Activated naive CD4-positive, alpha-beta T cell treated with Interleukin-2 at 50 U/mL for 16 hours (primary cell): ENCODE measurements around the gene GPR15LG.
"Not testable (repeated sequence)": the region's sequence is repeated elsewhere in the genome, so short reads cannot be mapped to it uniquely, and the experiment has no call there.

Source experiments
- DNase-seq: peaks from one replicate; pipeline ENCODE4 v3.0.0-alpha.2; 2020

The GPR15LG gene

DNA sequence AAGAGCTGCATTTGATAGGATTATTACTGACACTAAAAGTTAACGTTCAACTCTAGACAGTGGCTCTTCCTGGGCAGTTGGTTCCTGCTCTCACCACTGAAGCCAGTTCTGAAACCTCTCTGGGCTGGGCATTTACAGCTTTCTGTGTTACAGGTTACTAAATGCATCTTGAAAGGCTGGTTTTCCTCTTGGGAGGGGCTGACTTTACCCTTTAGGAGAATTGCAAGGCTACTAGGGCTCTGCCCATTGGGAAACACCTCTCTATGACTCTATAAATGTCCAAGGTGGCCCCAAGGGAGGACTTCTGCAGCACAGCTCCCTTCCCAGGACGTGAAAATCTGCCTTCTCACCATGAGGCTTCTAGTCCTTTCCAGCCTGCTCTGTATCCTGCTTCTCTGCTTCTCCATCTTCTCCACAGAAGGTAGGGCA is at the start of gene GPR15LG:
GPR15LG (plus strand) TSS at position 301 of the 429 bp plus-strand sequence; CDS start at position 352, 51 bp downstream.
- DNase-seq: no peak

DNA sequence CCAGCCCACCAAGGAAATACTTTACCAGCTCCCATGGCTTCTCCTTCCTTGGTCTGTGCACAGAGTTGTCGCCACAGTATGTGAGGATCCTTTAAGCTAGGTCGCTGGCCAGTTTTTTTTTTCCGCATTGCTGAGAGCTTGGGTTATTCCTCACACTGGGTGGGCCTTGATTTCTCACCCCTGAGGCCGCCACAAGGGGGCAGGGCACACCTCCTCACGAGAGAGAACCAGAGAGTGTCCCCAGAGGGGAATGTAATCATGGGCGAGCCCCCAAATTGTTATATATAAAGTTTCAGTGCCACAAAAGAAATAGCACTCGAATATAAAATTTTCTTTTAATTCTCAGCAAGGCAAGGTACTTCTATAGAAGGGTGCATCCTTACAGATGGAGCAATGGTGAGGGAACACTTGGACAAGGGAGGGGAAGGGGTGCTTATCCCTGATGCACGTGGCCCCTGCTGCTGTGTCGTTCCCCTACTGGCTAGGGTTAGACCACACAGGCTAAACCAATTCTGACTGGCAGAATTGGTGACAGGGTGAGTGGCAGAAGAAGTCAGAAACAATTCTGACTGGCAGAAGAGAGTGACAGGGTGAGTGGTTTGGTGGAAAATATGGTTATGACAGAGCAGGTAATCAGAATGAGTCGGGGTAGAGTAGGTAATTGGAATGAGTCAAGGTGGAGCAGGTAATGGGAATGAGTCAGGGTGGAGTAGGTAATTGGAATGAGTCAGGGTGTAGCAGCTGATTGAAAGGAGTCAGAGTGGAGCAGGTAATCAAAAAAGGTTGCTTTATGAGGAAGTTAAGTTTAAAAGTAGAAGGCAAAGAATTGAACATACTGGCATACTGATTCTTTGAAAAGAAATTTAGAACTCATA is 47.5 kb upstream of the GPR15LG start:
- DNase-seq: not testable (repeated sequence)

DNA sequence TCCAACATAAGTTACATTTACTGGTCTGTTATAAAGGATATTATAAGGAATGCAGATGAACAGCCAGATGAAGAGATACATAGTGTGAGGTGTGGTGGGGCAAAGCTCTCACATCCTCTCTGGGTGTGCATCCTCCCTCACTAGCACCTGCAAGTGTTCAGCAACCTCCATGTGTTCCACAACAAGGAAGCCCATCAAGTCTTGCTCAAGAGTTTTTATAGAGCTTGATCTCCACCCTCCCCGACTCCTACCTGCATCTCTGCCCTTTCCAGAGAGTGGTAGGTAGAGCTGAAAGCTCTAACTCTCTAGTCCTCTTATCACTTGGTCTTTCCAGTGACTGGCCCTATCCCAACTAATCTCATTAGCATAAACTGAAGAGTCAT is 46.8 kb upstream of the GPR15LG start:
- no peak for DNase-seq

DNA sequence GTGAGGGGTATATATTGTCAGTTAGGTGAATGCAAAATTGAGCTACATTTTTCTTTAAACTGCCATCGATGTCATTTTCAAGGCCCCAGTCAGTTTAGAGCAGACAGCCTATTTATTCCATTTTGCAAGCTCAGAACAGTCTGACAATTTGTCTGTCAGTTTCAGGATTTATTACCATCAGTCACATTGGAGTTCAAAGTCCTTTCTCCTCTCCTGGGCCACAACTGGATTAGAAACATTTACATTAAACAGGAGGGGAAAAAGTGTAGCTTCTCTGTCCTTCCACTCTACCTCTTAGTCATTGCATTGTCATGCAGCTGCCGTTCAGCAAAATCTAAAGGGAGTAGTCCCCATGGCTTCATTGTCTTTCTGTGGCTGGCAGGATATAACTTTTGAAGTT is 37.8 kb upstream of the GPR15LG start:
- DNase-seq: no peak

DNA sequence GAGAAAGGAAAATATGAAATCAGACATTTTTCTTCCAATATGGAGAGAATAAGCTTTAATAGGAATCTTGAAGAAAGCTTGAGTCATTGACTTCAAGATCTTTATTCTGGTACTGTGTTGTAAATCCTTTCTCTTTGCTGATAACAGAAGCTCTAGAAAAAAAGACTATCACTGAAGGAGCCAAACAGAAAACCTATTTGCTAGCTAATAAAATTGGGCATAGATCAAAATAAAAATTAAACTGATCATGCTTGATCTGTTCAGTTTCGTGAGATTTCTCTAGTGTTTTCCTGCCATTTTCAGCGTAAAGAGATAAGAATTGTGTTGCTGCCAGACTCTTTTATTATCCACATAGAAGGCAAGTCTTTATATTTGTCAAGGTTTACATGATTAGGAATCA is 35.8 kb upstream of the GPR15LG start:
- DNase-seq: no peak

DNA sequence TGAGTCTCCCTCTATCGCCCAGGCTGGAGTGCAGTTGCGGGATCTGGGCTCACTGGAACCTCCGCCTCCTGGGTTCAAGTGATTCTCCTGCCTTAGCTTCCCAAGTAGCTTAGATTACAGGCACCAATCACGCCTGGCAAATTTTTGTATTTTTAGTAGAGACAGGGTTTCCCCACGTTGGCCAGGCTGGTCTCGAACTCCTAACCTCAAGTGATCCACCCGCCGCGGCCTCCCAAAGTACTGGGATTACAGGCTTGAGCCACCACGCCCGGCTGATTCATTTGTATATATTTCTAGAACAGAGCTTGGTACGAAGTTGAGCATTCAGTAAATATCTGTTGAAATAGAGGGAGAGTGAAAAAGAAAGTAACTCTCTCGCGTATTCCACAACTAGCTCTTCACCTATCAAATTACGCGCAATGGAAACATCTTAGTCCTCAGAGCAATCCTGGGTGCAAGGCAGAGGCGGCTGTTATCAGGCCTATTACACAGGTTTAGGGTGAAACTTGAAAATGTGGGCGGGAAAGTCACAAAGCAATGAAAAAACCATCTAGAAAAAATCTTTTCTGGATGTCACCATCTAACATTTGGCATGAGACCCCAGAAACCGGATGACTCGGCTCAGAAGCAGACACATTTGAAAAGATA is 35.0 kb upstream of the GPR15LG start:
- peak; percentile 77 for DNase-seq

DNA sequence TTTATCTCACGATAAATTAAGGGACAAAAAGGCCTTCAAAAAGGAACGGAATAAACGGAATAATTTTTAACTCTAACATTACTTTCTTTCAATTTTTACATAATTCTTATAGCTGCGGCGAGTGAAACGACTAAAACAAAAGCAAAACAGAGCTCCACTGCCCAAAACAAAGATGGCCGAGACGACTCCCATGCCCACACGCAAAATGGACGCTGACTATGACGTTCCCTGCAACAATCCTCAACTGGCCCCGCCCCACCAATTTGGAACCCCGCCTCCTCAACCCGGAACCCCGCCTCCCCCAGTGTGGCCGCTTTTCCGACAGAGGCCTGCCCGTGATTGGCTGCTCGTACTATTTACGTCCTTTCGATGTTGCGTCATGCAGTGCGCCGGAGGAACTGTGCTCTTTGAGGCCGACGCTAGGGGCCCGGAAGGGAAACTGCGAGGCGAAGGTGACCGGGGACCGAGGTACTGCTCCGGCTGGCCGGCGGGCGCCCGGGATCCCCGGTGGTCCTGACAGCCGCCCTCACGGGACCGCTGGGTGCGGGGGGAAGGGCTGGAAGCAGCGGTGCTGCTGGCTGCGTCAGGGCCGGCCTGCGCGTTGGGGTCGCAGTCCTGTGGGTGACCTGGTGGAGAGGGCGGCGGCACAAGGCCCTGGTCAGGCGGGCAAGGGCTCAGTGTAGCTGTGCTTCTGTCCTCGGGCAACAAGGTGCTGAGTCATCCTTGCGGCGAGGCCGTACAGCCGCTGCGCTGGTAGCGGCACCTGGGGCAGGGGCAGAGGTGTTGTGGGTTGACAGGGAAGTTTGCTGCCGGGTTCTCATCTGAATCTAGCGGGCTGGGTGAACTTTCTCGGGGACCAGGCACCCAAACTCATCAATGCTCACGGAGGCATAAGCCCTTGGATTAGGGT is 34.2 kb upstream of the GPR15LG start, which contains the start of gene GHITM:
GHITM (plus strand) TSS at position 384 of the 910 bp plus-strand sequence. CDS start 1,992 bp downstream, outside the sequence.
- DNase-seq: peak; percentile 99

DNA sequence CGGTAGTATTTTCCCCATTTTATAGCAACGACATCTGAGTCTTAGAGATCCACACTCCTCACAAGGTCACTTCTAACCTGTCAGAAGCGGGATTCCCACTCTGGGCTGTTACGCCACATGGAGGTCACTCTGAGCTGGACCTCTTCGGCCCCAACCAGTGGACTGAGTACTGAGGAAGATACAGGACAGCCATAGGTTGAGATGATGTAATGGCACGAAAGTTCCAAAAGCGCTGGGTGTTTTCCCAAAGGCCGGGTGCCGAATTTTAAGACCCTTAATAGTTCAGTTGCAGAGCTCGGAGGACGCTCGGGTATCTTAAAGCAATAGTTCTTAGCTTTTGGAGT is 33.6 kb upstream of the GPR15LG start:
- no peak for DNase-seq

DNA sequence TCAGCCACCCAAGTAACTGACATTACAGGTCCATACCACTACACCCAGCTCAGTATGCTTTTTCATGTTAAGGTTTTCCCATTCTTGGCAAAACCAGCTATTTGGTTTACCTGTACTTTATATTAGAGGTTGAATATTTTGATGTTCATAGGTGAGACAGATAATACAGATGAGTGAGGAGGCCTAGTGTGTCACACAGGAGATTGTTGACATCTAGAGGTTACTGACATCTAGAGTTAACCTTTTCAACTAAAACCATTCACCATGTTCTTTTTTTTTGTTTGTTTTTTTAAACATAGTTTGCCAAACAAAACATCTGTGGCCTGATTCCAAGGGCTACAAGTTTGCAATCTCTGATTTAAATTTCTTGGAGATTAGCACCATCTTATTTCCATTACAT is 26.3 kb upstream of the GPR15LG start:
- DNase-seq: no peak

DNA sequence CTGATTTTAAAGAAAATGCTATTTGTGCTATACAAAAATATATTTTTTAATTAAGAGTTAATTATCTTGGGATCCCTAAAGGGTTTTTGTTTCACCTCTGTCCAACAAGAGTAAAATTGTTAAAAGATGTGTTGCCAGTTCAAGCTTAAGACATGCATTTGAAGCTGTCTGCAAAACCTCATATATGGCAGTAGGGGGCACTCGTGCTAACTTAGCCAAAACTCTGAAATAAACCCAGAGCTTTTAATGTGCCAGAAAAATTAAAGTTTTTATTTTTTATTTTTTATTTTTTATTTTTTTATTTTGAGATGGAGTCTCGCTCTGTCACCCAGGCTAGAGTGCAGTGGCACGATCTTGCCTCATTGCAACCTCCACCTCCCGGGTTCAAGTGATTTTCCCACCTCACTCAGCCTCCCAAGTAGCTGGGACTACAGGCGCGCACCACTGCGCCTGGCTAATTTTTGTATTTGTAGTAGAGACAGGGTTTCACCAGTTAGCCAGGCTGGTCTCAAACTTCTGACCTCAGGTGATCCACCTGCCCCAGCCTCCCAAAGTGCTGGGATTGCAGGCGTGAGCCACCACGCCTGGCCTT is 25.5 kb upstream of the GPR15LG start:
- DNase-seq: not testable (repeated sequence)

DNA sequence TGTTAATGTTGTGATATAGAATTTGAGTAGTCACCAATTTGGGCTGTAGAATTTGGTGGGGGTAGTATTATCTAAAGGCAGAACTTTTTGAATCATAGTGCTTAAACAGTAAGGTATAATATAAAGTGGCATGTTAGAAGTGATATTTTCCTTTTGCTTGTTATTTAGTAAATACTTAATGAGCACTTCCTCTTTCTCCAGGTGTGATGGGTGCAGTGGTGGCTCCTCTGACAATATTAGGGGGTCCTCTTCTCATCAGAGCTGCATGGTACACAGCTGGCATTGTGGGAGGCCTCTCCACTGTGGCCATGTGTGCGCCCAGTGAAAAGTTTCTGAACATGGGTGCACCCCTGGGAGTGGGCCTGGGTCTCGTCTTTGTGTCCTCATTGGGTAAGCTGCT is 23.7 kb upstream of the GPR15LG start:
- no peak for DNase-seq

DNA sequence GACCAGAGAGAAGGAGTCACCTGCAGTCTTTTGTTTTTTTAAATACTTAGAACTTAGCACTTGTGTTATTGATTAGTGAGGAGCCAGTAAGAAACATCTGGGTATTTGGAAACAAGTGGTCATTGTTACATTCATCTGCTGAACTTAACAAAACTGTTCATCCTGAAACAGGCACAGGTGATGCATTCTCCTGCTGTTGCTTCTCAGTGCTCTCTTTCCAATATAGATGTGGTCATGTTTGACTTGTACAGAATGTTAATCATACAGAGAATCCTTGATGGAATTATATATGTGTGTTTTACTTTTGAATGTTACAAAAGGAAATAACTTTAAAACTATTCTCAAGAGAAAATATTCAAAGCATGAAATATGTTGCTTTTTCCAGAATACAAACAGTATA is 20.8 kb upstream of the GPR15LG start:
- no peak for DNase-seq

DNA sequence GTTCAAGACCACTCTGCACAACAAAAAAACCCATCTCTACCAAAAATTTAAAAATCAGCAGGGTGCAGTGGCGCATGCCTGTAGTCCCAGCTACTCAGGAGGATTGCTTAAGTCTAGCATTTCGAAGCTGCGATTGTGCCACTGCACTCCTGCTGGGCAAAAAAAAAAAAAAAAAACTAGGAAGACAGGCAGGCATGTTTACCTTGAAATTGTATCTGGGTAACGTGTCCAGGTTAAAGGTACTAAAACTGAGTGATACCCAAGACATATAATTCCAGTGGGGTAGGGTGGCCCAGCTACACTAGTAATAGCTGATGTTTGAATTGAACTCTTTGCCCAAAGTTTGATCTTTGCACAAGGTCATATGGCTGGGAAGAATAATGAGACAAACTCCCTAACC is 18.1 kb upstream of the GPR15LG start:
- no peak for DNase-seq

DNA sequence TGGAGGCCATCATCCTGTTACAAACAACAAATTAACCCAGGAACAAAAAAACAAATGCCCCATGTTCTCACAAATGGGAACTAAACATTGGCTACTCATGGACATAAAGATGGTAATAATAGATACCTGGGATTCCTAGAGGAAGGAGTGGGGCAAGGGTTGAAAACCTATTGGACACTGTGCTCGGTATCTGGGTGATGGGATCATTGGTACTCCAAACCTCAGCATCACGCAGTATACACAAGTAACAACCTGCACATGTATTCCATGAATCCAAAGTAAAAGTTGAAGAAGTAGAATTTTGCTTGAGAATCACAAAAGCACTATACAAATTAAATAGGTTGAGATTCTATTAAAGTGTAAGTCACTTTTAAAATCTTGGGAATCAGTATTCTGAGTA is 17.6 kb upstream of the GPR15LG start:
- no peak for DNase-seq

DNA sequence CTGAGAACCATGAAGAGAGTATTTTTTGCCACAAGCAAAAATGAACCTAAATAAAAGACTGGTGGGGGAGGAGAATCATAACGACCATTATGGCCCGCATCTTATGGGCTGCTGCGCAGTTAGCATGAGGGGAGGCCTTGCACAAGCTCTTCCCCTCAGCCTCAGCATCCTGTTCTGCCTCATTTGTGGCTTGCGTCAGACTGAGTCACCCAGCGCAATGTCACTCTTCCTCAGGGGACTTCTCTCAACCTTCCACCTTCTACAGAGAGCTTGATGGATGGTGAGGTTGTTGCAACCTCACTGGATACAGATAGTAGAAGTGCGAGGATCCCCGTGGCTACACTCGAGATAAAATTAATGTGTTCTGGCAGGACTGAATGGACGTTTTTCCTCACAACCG is 16.8 kb upstream of the GPR15LG start:
- DNase-seq: peak; percentile 21

DNA sequence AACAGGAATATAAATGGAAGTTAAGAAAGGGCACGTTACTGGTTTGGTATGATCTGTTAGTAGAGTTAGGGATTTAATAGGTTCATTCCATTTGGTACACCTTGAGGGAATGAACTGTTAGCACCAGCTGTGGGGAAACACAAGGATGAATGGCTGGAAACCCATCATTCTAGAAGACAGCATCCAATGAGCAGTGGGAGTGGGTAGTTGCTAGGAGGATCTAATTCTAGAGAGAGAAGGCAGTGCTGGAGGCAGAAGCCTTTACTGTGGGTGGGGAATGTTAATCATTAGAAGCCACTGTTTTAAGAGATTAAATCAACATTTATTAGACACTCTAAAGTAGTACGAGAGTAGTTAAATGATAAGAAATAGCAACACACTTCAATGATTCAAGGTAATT is 15.5 kb upstream of the GPR15LG start:
- DNase-seq: no peak

DNA sequence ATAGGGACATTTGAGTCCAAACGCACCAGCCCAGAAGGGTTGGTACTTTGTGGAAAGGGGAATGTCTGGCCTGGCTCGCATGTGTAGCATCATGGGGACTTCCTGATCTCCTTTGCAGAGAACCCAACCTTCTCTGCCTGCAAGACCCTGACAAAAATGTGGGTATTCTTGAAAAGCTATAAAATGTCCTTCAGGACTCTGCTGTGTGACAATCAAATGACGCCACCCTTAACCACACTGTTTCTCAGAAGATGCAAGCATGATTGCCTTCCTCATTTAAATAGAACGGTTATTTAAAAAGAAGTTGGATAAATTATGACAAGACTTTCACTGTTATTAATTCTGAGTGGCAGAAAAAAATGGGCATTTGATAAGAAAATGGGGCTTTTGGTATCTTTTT is 15.1 kb upstream of the GPR15LG start:
- no peak for DNase-seq

DNA sequence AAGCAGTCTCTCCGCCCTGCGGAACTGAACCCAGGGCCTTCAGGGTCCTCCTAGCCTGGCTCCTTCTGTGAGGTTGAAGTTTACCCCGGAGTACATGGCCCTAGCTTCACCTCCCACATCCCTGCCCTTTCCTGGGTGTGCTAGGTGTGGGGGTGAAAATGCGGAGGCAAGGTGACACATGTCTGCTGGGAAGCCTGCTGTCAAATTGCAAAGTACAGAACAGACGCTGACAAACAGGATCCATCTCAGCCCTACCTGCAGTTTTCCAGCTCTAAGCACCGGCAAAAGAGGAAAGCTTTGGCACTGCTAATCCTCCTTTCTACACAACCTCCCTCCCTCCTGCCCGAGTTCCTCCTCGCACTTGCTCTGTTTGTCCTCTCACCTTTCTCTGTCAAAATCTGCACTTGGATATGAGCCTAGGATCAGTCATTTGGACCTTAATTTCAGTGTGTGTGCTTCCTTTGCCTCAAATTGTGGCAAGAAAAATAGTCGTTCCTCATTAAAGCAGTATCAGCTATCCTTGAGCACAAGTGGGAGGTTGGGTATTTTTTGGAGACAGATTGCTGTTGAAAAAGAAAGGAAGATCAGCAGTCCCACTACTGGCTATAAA is 14.4 kb upstream of the GPR15LG start:
- no peak for DNase-seq

DNA sequence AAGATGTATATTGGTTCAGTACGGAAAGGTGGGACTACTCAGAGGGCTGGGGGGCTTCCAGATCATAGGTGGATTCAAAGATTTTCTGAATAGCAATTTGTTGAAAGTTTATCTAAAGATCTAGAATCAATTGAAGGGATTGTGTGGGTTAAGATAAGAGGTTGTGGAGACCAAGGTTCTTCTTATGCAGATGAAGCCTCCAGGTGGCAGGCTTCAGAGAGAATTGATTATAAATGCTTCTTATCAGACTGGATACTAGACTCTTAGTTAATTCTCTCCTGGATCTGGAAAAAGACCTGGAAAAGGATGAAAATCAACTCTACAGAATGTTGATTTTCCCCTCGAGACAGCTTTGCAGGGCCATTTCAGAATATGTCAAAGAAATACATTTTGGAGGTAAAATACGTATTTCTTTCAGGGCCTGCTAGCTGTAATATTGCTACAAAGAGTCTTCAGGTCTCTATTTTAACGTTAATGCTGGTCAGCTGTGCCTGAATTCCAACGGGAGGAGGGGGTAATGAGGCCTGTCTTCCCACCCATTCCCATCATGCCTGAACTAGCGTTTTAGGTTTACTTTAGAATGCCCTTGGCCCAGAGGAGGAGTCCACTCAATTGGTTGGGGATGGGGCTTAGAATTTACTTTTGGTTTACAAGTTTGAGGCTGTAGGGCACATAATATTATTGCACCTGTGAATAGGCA is 12.8 kb upstream of the GPR15LG start:
- DNase-seq: no peak

DNA sequence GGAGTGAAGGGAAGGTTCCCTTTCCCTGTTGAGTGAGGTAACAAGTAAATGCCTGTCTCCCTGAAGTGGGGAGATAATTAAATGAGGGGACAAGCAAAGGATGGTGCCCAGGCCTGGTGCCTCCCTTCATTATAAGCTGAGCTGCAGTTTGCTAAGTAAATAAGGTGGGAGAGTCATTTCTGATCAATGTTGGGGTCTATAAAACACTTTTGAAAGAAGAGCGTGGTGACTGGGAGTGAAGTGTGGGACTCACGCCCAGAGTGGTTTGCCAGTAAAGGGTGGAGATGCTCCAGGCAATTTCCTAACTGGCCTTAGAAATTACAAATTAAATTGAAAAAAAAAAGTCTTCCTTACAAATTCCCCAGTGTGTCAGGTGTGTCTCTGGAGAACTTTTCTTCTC is 9.6 kb upstream of the GPR15LG start:
- no peak for DNase-seq

DNA sequence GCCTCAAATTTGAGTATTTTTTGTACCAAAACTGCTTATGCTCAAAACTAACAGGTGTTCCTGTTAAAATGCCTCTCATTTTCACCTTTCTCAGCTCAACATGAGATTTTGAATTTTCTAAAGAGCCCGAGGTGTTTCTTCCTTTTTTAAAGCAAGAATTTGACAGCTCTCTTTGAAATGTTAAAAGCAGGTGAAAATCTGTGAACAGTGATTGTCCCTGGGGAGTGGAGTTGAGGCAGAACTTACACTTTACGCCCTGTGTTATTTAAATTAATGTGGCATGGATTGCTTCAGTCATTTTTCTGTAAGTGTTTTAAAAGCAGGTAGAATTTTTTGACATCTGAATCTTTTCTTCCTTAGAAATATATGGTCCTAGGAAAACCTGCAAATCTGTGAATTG is 9.2 kb upstream of the GPR15LG start:
- DNase-seq: no peak
